ENCODE measurements around the gene MSX1.
"Not testable (repeated sequence)": the region's sequence is repeated elsewhere in the genome, so short reads cannot be mapped to it uniquely, and the experiment has no call there.

MSX1 gene

DNA sequence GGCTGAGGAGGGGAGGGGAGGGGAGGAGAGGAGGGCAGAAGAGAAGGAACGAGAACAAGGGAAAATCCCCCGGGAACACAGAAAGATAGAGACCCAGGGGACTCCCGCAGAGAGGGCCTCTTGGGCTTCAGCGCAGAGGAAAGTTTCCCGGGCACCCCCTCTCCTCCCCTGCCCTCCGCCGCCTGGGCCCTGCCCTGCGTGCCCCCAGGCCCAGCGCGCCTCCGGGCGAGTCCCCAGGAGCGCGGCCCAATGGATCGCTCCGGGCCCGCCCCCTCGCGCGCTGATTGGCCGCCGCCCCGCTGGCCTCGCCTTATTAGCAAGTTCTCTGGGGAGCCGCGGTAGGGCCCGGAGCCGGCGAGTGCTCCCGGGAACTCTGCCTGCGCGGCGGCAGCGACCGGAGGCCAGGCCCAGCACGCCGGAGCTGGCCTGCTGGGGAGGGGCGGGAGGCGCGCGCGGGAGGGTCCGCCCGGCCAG is at the start of gene MSX1:
Gene MSX1, plus strand, starts transcription at position 341 of the 474 bp plus-strand sequence. CDS start 235 bp downstream, outside the sequence.
- DNase-seq: peak; percentile 49

DNA sequence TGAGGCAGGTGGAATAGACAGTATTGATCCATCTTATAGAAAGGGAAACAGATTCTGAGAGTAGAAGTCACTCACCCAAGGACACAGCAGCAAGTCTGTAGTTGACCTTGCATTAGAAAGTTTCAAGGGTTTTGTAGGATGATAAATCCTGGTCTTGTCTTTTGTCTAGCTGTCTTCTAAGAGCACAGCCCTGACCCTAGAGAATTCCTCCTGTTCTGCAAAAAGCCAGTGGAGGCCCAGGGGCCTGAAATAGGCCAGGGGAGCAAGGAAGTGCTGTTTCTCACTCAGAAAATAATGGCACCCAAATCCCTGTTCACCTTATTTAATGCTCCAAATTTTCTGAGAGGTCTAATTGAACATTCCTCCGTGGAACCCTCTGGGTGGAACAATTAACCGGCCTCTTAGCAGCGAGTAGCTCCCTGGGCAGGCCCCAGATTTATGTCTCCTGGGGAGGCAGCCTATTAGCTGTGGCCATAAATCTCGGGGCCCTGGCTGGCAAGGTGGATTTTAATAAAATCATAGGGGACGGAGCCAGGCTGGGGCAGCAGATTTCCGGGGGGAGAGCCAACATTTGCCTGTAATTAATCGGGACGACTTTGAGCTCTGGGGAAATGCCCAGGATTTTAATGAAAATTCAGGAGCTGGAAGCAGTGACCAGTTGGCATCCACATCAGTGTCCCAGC is 49.2 kb upstream of the MSX1 start:
- DNase-seq: no peak

DNA sequence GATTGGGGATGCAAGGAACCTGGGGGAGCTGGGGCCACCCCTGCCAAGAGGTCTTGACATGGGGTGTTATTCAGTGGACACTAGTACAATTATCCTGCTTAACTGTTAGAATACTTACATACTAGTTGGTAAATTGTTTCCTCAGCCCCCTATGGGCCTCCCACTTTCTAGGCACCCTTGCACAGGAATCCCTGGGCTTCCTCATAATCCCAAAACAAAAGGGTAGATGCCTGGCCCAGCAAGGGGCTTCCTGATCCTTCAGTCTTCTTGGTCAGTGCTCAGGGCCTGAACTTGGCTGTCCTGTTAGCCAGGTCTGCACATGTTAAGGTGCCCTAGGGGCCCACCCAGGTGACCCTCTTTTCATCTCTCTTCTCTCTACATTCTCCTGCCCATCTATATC is 48.7 kb upstream of the MSX1 start:
- no peak for DNase-seq

DNA sequence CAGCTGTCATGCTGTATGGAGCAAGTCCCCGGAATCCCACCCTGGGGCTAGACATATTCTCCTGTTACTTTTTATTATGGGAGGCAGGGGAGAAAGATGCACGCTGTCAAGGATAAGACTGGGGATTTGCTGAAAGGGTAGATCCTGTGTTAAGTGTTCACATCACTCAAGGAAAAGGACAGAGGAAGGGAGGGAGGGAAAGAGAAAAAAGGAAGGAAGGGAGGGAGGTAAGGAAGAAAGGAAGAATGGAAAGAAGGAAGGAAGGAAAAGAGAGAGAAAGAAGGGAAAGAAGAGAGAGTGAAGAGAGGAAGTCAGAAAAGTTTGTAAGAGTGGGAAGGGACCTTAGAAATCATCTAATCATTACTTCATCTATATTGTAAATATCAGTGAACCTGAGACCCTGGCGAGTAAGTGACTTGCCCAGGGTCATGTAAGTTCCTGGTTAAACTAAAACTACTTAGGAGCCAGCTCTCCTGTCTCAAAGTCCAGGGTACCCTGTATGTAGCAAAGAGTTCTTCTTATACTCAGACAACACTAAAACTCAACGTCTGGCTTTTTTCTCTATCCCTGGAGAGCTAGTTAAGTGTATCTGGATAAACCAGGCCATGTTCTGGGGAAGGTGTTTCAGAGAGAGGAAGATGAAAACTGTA is 47.2 kb upstream of the MSX1 start:
- no peak for DNase-seq

DNA sequence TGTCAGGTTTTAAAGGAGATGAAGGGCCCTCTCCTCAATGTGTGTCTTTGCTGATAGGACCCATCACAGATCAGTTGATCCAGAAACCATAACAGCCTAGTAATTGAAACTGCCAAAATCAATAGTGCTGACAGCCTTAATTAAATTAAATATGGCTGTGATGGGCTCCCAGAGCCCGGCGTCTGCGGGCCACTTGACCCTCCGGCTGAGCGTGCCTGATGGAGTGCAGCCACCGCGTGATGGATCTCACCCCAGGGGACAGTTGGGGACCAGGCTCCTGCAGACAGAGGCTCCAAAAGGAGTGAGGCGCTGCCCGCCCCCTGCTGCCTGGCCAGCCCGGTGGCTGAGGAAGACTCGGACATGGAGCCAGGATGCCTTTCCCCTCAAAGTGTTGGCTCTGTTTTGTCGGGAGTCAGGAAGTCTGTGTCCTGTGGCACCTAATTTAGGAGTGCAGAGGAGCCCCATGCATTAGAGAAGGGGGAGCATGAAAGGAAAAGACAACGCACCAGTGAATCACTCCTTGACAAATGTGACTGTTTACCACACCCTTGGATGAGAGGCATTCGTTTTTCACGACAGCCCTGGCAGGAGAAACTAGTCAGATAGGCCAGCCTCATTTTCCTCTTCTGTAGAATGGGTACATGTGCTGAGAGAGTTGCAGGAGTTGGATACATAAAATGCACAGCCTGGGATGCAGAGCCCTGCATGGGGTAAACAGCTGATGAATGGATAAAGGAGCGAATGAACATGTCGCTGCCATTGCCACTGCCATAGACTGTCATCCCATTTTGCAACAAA is 40.9 kb upstream of the MSX1 start:
- no peak for DNase-seq

DNA sequence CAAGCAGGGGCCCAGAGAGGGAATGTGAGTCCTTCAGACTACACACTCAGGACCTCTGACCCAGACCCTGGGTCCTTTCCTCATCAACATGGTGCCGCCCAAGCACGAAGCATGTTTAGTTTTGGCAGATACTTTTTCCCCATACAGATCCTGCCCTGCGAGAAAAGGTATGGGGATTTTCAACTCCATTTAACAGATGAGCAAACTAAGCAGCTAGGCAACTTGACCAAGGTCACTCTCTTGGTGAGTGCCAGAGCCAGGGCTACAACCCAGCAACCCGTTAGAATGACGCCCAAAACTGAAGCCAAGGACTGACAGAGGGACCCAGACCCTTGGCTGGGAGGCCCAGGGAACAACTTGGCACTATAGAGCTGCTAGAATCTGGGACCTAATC is 40.3 kb upstream of the MSX1 start:
- DNase-seq: no peak

DNA sequence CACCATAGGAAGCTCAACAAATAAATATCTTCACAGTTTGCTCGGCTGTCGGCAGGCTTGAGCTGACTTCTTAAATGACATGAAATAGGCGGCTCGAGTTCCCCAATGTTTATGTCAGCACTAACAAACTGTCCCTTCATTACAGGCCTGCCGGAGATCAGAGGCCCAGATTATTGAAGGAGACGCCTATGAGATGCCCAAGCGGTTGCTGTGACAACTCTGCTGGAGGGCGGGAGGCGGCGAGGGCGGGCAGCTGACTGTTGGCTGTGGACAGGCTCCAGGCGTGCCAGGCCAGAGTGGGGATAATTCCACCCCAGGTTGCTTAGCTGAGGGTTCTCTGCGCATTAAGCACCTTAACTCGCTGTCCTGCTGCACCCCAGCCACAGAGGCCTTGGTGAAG is 39.2 kb upstream of the MSX1 start:
- no peak for DNase-seq

DNA sequence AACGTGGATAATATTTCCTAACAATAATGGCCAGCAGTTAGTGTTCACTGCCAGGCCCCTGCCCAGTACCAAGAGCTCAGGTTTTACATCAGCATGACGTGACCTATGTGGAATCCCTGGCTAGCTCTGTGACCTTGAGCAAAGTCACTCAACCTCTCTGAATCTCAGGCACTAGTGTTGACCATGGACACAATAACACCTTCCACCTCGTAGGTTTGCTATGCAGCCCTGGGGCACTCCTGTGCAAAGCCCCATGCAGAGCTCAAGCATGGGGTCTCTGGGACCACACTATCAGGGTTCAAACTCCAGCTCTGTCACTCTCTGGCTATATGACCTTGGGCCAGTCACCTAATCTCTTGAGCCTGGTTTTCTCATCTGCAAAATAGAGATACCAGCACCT is 38.7 kb upstream of the MSX1 start:
- DNase-seq: no peak

DNA sequence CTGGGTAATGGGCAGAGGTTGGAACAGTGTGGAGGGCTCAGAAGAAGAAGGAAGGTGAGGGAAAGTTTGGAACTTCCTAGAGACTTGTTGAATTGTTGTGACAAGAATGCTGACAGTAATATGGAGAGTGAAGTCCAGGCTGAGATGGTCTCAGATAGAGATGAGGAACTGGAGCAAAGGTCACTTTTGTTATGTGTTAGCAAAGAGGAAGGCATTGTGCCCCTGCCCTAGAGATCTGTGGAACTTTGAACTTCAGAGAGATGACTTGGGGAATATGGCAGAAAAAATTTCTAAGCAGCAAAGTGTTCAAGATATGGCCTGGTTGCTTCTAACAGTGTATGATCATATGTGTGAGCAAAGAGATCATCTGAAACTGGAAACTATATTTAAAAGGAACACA is 37.9 kb upstream of the MSX1 start:
- no peak for DNase-seq

DNA sequence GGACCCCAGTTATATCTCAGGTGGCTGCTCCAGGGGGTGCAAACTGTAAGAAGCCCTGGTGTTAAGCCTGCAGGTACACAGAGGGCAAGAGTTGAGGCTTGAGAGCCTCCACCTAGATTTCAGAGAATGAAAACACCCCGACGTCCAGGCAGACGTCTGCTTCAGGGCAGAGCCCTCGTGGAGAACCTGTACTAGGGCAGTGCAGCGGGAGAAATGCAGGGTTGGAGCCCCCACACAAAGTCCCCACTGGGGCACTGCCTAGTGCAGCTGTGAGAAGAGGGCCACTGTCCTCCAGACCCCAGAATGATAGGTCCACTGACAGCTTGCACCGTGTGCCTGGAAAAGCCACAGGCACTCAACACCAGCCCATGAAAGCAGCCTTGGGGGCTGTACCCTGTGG is 37.2 kb upstream of the MSX1 start:
- not testable (repeated sequence) for DNase-seq

DNA sequence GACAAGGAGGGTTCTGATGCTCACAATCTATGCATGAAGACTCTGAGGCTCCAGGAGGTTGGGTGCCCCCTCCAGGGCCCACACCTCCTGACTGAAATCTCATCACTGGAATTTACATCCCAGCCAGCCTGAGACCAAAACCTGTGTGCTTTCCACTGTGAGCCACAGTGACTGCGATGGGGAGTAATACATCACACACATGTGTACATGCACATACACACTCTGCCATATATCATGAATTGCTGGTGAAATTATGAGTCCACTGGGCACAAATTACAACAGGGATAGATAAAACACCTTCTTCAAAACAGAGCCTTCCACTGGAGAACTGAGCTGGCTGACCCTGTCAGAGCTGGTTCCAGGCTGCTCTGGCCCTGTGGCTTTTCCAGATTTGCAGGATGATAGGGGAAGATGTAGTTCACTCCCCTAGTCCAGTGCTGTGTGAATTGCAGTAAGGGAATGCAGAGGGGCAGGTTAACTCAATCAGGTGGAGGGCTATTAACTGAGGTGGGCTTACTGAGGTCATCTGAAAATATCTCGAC is 35.8 kb upstream of the MSX1 start:
- DNase-seq: no peak

DNA sequence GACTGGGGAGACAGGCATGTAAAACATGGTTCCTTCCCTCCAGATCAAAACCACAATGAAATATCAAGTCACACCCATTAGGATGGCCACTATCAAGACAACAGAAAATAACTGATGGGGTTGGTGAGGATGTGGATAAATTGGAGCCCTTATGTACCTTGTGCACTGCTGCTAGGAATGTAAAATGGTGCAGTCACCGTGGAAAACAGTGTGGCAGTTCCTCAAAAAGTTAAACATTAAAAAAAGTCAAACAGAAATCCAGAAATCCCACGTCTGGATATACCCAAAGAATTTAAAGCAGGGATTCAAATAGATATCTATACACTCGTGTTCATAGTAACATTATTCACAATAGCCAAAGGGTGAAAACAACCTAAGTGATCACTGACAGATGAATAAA is 35.2 kb upstream of the MSX1 start:
- DNase-seq: no peak

DNA sequence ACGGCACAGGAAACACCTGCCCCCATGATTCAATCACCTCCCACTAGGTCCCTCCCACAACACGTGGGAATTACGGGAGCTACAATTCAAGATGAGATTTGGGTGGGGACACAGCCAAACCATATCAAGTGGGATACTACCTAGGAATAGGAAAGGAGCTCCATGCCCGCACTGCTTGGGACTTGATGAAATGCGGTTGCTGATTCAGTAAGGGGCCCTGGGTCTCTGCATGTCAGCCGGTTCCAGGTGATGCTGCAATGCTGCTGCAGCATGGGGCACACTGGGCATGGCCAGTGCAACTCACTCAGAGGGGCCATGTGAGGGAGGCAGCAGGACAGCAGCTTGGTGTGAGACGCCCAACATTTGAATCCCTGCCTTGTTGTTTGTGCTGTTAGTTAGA is 34.0 kb upstream of the MSX1 start:
- no peak for DNase-seq

DNA sequence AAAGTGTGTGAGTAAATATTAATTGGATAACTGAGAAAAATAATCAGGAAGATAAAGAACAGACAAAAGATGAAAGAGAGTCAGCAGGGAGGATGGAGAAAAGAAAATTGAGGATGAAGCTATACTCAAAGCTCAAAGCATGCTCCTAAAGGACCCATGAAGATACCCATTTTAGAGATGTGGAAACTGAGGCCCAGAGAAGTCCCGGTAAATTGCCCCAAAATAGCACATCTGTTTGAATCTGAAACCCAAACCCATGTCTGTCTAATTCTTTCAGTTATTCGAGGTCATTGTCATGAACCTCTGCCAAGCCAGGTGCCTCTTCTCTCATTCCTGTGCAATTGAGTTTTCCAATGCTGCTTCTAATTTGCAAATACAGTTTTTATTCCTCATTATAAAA is 29.6 kb upstream of the MSX1 start:
- no peak for DNase-seq

DNA sequence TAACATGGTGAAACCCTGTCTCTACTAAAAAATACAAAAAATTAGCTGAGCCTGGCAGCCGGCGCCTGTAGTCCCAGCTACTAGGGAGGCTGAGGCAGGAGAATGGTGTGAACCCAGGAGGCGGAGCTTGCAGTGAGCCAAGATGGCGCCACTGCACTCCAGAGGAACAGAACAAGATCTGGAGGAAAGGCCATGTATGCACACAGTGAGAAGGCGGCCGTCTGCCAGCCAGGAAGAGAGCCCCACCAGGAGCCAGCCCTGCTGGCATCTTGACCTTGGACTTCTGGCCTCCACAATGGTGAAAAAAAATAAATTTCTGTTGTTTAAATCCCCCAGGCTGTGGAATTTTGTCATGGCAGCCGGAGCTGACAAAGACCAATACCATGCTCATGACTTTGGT is 28.2 kb upstream of the MSX1 start:
- DNase-seq: no peak

DNA sequence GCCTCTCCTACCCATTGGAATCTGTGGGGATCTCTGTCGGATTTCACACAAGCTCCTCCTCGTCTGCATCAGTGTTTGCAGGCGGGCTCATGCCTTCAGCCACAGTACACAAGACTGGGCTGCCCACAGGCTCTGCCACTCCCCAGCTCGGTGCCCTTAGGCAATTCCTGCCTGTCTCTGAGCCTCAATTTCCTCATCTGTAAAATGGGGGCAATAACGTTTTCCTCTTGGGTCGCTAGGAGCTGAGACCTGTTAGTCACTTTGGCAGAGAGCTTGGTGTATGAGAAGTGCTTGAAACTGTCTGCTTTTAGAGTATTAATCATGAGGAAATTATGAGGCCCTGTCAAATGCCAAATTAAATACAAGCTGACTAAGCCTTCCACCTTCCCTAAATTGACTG is 27.6 kb upstream of the MSX1 start:
- DNase-seq: no peak

DNA sequence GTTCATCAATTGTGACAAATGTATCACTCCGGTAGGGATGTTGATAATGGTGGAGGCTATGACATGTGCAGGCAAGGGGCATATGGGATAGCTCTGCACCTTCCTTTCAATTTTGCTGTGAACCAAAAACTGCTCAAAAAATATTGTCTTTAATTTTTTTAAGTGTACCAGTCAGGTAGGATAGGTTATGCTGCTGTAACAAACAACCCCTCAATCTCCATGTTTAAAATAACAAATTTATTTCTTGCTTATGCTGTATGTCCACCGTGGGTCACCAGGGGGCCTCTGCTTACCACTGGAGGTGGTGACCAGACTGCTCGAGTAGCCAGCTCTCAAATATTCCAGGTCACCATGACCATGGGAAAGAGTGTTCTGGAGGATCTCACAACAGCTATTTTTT is 23.4 kb upstream of the MSX1 start:
- no peak for DNase-seq

DNA sequence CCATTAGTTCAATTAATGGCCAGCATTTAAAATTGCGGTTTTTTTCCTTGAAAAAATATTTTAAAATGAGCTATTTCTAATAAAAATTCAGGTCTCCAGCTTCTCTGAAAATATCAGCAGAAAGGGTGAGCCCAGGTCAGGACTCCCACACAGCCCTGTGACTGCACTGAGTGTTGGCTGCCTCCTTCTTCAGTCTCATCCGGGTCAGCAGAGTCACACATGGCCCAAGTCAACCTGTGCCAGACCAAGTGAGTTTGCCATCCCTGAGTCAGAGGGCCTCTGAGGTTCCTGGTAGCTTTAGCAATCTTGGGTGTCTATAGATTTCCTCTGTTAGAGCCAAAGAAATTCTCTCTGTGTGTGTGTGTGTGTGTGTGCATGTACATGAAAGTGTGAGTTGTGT is 22.1 kb upstream of the MSX1 start:
- DNase-seq: no peak

DNA sequence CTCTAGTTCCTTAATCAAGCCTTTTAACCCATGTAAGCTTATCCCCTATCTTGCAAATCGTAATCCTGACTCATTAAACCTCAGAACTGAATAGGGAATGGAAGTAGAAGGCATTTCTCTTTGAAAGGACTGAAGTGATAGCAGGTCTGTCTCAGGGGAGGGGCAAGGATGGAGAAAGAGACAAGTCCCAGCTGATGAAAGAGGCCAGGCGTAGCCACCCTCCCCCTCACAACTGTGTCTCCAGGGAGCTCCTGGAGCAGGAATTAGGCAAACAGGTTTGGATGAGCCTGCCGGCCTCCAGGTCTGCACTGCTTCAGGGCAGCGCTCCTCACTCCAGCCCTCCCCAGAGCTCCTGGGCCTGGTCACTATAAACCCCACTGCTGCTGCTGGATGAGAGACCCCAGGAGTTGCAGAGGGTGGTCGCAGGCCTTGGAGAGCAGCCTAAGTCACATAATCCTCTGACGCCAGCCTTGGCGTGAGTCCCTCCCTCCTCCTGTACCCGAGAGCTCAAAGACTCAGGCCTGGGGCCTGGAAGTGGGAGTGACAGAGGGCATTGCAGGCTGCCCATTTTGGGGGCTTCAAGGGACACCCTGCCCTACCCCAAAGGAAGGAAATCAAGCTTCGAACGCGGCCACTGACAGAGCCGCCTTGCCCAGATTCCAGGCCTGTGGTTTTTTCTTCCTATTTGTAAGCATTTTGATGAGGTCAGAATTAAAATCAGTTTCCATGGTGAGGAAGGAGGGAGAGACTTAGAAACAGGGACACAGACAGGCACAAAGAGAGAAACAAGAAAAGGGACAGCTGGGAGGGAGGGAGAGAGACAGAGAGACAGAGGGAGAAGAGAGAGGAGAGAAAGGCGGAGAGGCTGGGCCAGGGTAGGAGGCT is 21.2 kb upstream of the MSX1 start:
- no peak for DNase-seq

DNA sequence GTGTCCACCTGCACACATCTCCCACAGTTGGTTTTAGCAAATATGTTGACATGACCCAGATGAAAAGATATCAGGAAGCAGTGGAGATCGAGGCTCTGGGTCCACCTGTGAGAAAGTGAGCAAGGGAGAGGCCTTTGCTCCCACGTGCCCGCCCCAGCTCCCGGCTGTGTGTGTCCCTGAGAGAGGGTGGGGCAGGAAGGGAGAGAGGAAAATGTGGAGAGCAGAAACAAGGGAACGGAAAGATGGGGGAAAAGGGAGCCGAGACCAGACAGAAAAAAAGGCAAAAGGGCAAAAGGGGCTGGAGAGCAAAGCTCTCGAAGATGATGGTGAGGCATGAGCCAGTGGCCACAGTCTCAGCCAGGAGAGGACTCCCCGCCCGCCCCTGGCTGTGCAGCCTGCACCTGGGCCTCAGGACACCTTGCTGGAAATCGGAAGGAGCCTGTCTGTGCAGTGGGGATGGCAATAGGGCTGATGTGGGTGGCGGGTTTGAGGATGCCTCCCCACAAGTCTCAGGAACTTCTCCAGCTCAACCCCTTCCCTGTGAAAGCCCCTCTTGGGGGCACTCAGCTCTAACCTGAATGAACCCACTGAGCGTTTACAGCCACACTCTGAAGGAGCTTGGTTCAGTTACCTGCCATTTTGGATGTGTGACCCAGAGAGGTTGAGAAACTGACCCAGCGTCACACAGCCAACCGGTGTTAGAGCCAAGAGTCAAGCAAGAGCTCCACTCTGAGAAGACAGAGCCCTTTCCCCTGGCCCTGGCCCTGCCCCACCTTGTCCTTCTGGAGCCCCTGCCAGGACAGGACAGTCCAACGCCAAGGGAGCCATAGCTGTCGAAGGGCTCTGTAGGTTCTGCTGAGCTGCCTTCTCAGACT is 20.3 kb upstream of the MSX1 start:
- no peak for DNase-seq

DNA sequence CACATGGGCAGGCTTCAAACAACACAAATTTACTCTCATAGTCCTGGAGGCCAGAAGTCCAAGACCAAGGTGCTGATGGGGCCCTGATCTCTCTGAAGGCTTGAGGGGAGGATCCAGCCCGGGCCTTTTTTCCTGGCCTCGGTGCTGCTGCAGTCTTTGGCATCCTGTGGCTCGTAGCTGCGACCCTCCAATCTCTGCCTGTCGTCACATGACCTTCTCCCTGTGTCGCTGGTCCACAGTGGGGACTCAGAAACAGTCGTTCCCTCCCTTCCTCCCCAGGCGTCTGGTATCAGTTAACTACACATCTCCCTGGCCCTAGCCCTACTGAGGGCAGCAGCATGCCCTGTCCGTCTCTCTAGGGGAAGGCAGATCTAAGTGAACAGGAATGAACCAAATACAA is 19.1 kb upstream of the MSX1 start:
- no peak for DNase-seq

DNA sequence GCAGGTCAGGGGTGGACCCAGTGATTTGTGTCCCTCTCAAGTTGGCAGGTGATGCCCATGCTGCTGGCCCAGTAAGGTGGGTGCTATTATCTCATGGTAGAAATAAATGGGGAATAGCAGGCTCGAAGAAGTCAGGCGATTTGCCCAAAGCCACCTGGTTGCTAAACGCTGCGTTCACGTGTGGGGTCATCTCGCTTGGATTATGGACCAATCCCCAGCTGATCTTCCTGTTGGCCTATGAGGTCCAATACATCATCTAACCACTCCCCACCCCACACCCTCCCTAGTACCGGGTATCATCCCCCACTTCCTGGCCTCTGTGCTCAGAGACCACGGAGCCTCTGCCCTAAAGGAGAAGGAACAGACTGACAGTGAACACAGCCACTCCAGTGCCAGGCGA is 18.3 kb upstream of the MSX1 start:
- DNase-seq: no peak

Data from NCI-H1436 (cell line).